ENCODE results near the gene RPS6KA2. TPM values are rescaled to one million over a fixed set of nuclear protein-coding genes. Genes with fewer than 3 reads are reported as not detected.

The RPS6KA2 gene
- total RNA-seq, 1 experiment from 2014 or later, result 43.7 TPM

GRCh38 chr6:166430269-166430668 lies 196.8 kb downstream of the RPS6KA2 start:
- no peak for DNase-seq (ENCODE audit: low read depth)

DNA sequence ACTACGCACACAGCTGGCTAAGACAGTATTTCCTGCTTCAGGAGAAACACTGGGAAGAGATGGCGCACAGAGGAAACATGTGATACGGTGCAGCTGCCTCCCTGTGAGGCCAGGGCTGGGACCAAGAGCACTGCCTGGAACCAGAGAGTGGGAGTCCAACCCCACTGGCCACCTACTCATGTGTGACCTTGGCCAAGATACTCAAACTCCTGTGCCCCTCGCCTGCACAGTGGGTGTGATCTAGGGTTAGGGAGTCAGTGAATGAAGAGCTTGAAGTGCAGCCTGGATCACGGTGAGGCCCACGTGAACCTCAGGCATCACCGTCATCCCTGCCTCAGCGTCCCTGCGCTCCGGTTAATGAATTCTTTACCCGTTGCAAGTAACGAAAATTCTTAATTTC lies 202.6 kb downstream of the RPS6KA2 start:
- DNase-seq (ENCODE audit: low read depth), result no peak

DNA sequence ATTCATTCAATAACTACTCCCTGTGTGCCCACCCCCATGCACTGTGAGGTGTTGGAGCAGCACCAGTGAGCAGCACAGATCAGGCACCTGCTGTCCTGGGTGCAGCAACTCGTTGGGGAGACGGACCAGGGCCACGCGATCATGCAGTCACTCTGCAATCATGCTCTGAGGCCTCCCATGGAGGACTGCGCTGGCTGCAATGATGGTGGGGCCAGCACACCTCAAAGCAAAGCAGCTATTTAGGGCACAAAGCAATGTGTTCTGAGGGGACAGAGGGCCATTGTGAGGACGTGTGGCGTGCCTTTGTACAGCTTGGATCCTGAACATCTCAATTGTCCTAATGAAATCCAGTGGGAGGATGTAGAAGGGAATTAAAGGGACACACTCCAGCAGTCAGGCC lies 203.3 kb downstream of the RPS6KA2 start:
- no peak for DNase-seq (ENCODE audit: low read depth)

- DNase-seq (ENCODE audit: low read depth), result no peak
These were observed 203.9 kb downstream of the RPS6KA2 start for GRCh38 chr6:166423051-166423745.

GRCh38 chr6:166422201-166422940 lies 204.7 kb downstream of the RPS6KA2 start:
- no peak for DNase-seq (ENCODE audit: low read depth)

DNA sequence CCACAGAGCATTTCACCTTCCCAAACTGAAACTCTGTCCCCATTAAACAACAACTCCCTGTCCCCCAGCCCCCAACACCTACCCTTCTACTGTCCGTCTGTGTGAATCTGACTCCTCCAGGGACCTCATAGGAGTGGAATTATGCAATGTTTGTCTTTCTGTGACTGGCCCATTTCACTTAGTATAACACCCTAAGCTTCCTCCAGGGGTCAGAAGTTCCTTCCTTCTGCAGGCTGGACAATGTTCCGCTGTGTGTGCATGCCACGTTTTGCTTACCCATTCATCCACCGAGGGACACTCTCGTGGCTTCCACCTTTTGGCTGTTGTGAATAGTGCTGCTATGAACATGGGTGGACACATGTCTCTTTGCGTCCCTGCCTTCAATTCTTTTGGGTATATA lies 206.7 kb downstream of the RPS6KA2 start:
- peak; percentile 10 for DNase-seq (ENCODE audit: low read depth)

DNA sequence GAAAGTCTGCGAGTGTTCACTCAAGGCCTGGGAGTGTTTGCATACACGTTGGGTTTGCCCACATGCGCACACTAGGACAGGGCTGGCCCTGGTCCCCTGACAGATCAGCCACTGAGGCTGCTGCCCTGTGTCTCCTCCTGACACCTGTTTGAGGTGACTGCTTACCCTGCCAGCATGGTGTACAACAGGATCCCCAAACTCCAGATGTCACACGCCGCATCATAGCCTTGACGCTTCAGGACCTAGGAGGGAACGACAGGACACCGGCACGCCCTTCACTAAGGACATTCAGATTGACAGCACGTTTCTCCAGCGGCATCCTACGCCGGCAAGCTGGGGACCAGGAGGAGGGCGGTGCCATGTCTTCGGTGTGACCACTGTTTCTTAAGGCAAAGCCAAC lies 207.3 kb downstream of the RPS6KA2 start:
- no peak for DNase-seq (ENCODE audit: low read depth)

DNA sequence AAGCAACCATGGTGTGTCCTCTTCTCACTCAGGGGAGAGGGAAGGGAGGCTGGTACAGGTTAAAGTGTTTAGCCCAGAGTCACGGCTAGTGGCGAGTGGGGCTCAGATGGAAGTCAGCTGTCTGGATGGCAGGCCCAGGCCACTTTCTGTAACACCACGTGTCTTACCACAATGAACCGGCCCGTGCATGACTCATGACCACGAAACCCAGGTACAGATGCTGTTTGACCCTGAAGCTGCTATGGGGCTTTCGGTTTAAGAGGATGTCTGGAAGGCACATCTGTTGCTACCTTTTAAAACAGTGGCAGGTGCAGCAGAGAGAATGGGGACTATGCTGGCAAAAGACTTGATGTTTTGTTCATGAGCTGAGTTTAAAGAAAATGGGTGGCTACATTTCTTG lies 207.8 kb downstream of the RPS6KA2 start:
- DNase-seq (ENCODE audit: low read depth), result peak; percentile 75

- DNase-seq (ENCODE audit: low read depth), result no peak
These were observed 208.3 kb downstream of the RPS6KA2 start for GRCh38 chr6:166418691-166419143.

GRCh38 chr6:166417285-166417691 lies 209.8 kb downstream of the RPS6KA2 start:
- no peak for DNase-seq (ENCODE audit: low read depth)

DNA sequence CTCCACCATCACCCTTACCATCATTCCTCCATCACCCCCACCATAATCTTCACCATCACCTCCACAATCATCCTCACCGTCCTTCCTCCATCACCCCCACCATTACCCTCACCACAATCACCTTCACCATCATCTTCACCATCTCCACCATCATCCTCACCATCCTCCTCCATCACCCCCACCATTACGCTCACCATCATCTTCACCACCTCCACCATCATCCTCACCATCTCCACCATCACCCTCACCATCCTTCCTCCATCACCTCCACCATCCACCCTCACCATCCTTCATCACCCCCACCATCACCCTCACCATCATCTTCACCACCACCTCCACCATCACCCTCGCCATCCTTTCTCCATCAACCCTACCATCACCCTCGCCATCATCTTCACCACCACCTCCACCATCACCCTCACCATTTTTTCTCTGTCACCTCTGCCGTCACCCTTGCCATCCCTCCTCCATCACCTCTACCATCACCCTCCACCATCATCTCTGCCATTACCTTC lies 211.2 kb downstream of the RPS6KA2 start:
- DNase-seq (ENCODE audit: low read depth), result no peak

- DNase-seq (ENCODE audit: low read depth), result no peak
These were observed 211.7 kb downstream of the RPS6KA2 start for GRCh38 chr6:166415306-166415705.

DNA sequence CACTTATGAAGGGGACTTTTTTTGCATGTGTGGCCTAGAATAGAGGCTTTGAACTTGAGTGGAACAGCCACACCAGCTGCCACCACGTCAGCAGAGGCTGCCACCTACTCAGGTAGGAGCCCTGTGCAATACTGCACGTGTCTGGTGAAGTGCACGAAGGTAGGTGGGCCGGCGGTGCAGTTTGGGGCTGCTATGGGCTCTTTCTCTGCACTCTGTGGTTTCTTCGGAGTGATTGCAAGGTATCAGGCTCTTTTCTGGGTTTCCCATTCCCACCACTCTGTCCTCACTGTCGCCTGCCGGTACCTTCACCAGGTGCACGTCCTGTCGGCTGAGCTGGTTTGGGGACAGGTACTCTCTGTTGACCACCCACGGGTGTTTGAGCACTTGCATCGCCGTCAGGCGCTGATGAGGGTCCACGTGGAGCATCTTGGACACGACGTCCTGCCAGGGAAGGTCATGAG lies 213.5 kb downstream of the RPS6KA2 start:
- no peak for DNase-seq (ENCODE audit: low read depth)

GRCh38 chr6:166412911-166413384 lies 214.1 kb downstream of the RPS6KA2 start:
- DNase-seq (ENCODE audit: low read depth), result no peak

- no peak for DNase-seq (ENCODE audit: low read depth)
These were observed 214.7 kb downstream of the RPS6KA2 start for GRCh38 chr6:166412156-166412910.

DNA sequence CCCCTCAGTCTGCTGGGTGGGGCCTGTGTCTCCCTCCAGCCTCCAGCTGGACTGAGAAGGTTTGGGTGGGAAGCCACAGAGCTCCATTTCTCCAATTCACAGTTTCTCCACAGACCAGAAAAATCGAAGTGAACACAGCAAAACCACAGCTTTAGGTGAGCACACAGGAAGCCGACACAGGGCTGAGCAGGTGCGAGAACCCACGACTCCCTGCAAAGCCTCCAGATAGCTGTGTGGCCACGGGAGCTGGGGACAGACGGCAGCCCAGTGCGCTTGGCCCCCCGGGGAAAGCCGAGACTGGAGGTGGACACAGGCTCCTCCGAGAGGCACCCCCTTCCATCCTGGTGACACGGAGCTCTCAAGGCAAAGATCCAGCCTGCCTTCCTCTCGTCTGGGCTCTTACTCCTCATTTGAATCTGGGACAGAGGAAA lies 215.3 kb downstream of the RPS6KA2 start:
- DNase-seq (ENCODE audit: low read depth), result no peak

GRCh38 chr6:166411271-166411670 lies 215.8 kb downstream of the RPS6KA2 start:
- no peak for DNase-seq (ENCODE audit: low read depth)

DNA sequence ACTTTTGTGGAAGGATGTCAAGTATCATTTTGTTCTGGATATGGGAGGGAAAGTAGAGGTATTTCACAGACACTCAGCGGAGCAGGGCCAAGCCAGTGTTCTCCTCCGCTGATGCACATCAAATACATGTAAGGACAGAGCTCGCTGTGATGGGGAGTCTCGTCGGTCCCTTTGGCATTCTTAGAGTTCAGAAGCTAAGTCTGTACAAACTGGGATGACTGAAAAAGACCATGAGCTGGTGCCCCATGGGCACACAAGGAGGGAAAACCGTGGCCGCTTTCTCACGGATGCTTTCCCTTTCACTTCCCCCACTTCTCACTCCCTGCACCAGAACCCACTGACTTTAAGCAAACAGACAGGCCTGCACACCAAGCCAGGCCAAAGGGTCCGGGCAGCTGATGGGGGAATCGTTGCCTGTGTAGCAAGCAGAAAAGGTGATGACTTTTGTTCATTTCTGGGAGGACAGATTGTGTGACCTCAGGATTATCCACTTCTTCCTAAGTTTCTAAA lies 216.6 kb downstream of the RPS6KA2 start:
- DNase-seq (ENCODE audit: low read depth), result no peak

GRCh38 chr6:166408936-166409755 lies 217.9 kb downstream of the RPS6KA2 start:
- no peak for DNase-seq (ENCODE audit: low read depth)

- DNase-seq (ENCODE audit: low read depth), result no peak
These were observed 220.9 kb downstream of the RPS6KA2 start for GRCh38 chr6:166406197-166406596.

DNA sequence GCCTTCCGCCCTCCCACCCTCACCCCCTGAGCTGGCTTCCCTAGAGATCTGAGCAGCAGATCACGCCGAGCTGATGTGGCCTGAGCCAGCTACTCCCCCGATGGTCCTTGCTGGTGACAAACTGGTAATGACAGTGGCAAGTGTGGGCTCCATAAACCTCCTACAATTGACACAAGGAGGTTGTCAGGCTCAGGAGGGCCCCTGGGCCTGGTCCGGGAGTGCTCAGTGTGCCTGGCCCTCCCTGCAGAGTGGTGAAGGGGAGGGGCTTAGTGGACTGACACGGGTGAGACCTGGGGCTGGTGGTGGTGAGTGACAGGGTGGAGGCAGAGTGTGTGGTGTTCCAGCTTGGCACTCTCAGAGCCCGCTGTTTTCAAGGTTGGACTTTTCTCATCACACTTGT lies 221.7 kb downstream of the RPS6KA2 start:
- no peak for DNase-seq (ENCODE audit: low read depth)
